Activated T-cell treated with anti-CD3 and anti-CD28 coated beads for 24 hours (primary cell): ENCODE data around the gene CDH23.

Experiments used
- DNase-seq: peaks from one replicate; pipeline ENCODE4 v3.0.0-alpha.2; 2020; ENCODE audit warnings: low read depth

CDH23 gene

GRCh38 chr10:71802715-71803488 lies 406.2 kb downstream of the CDH23 start:
- DNase-seq, result no peak

- no peak for DNase-seq
Measured at GRCh38 chr10:71804077-71804476, 407.4 kb downstream of the CDH23 start.

GRCh38 chr10:71805776-71806703 lies 409.3 kb downstream of the CDH23 start:
- no peak for DNase-seq

GRCh38 chr10:71806704-71807556 lies 410.2 kb downstream of the CDH23 start:
- DNase-seq, result no peak

GRCh38 chr10:71807557-71808510 lies 411.1 kb downstream of the CDH23 start:
- DNase-seq, result no peak

GRCh38 chr10:71809628-71810027 lies 412.9 kb downstream of the CDH23 start:
- no peak for DNase-seq

GRCh38 chr10:71810048-71810750 lies 413.5 kb downstream of the CDH23 start:
- DNase-seq, result no peak

- DNase-seq, result no peak
Measured at GRCh38 chr10:71811351-71811750, 414.6 kb downstream of the CDH23 start.

GRCh38 chr10:71812016-71812912 lies 415.5 kb downstream of the CDH23 start:
- DNase-seq, result peak; percentile 74

GRCh38 chr10:71812913-71813590 lies 416.3 kb downstream of the CDH23 start:
- no peak for DNase-seq

- DNase-seq, result no peak
Measured at GRCh38 chr10:71814922-71815411, 418.2 kb downstream of the CDH23 start.

GRCh38 chr10:71815515-71816130 lies 418.9 kb downstream of the CDH23 start:
- no peak for DNase-seq

GRCh38 chr10:71816421-71816851 lies 419.7 kb downstream of the CDH23 start:
- no peak for DNase-seq

- no peak for DNase-seq
Measured at GRCh38 chr10:71816936-71817618, 420.4 kb downstream of the CDH23 start.

- no peak for DNase-seq
Measured at GRCh38 chr10:71817831-71818655, 421.3 kb downstream of the CDH23 start.

GRCh38 chr10:71818674-71819260 lies 422.0 kb downstream of the CDH23 start:
- no peak for DNase-seq
